Panc1 (cell line): ENCODE measurements around the gene KIAA1755. TPM values are rescaled to one million over a fixed set of nuclear protein-coding genes. Genes with fewer than 3 reads are reported as not detected.
A peak's percentile ranks its signal among the peaks of the same experiment; 100 is the strongest.

ENCODE experiments used
- ATAC-seq: fragments of 200-7000 bp; cut with Tn5 transposase; 2 replicates; pipeline ENCODE4 v1.9.1; 2020; ENCODE audit warnings: mild to moderate bottlenecking, moderate library complexity
- BruUV-seq: library from RNA; stranded (reverse); fragments of 400-500 nt; replicated peaks from 2 replicates; lab custom pipeline; 2021; lab: Mats Ljungman, UMichigan
- CTCF ChIA-PET: fragments of 300-600 bp; sonication (Branson Sonifier 250); formaldehyde crosslinking; loops from one replicate; lab custom pipeline; 2022; ENCODE audit warnings: antibody characterized with exemption; lab: Charles Lee
- POLR2A ChIA-PET: fragments of 300-600 bp; sonication (Branson Sonifier 250); formaldehyde crosslinking; loops from one replicate; lab custom pipeline; 2022; ENCODE audit warnings: antibody characterized with exemption; lab: Charles Lee
- DNase-seq: peaks from one replicate; pipeline ENCODE4 v3.0.0-alpha.2; 2010; ENCODE audit warnings: low read depth, low spot score
- H3K27ac ChIP-seq: 2 replicates; pipeline ENCODE4 v1.5.1; 2011; ENCODE audit warnings: mild to moderate bottlenecking, low read length, inconsistent platforms
- H3K27me3 ChIP-seq: fragments of 200-500 bp; sonication (Bioruptor generic); 2 replicates; pipeline ENCODE4 v1.6.0; 2014; ENCODE audit warnings: low read length, inconsistent platforms; ENCODE audit not compliant: control insufficient read depth, insufficient read depth
- H3K36me3 ChIP-seq: fragments of 200-500 bp; sonication (Bioruptor generic); 2 replicates; pipeline ENCODE4 v1.5.1; 2014; ENCODE audit warnings: inconsistent platforms, mild to moderate bottlenecking, low read length, moderate library complexity; ENCODE audit not compliant: control insufficient read depth, insufficient read depth
- H3K4me1 ChIP-seq: 2 replicates; pipeline ENCODE4 v1.5.1; 2011; ENCODE audit warnings: inconsistent platforms, mild to moderate bottlenecking, low read length, moderate library complexity; ENCODE audit not compliant: control insufficient read depth, insufficient read depth
- H3K4me3 ChIP-seq, 2 experiments: 2 replicates each; pipeline ENCODE4 v1.5.1; 2011 to 2012; ENCODE audit warnings: low read depth in 2 of 2, low read length in 2 of 2, mild to moderate bottlenecking in 2 of 2, inconsistent platforms in 1 of 2, moderate library complexity in 1 of 2
- H3K9me3 ChIP-seq: fragments of 200-500 bp; sonication (Bioruptor generic); 2 replicates; pipeline ENCODE4 v1.5.1; 2014; ENCODE audit warnings: low read depth, mild to moderate bottlenecking, inconsistent platforms, low read length, moderate library complexity; ENCODE audit not compliant: control insufficient read depth, insufficient read depth
- CTCF ChIP-seq: fragments of 450-650 bp; IDR thresholded peaks from 2 replicates; pipeline ENCODE4 v1.5.1; 2017; ENCODE audit warnings: mild to moderate bottlenecking
- POLR2AphosphoS5 ChIP-seq: IDR thresholded peaks from 2 replicates; pipeline ENCODE4 v1.6.1; 2012; ENCODE audit warnings: mild to moderate bottlenecking, low read depth, low read length, moderate library complexity
- REST ChIP-seq, 2 experiments: IDR thresholded peaks; 2 replicates each; pipeline ENCODE4 v1.6.1; 2011 to 2012; ENCODE audit warnings: low read depth in 2 of 2, control low read depth in 1 of 2, low read length in 1 of 2, mild to moderate bottlenecking in 1 of 2, moderate library complexity in 1 of 2; ENCODE audit not compliant: insufficient read depth in 1 of 2
- SIN3A ChIP-seq: IDR thresholded peaks from 2 replicates; pipeline ENCODE4 v1.6.1; 2012; ENCODE audit warnings: low read depth, mild to moderate bottlenecking, low read length, moderate library complexity, borderline replicate concordance; ENCODE audit not compliant: insufficient read depth
- TCF7L2 ChIP-seq: IDR thresholded peaks from 2 replicates; pipeline ENCODE4 v1.6.1; 2011; ENCODE audit warnings: mild to moderate bottlenecking, low read depth, low read length, inconsistent platforms
- in situ Hi-C: cut with HindIII; loops from 2 replicates; pipeline ENCODE4 v1.10.0; 2016; ENCODE audit warnings: low sequenced_read_pairs, low pct_unique_long_range_greater_than_20kb
- intact Hi-C: fragments of 100-400 bp; cut with micrococcal nuclease; formaldehyde crosslinking; loops from one replicate; pipeline ENCODE4 v1.10.0; 2022; ENCODE audit not compliant: unreplicated experiment
- total RNA-seq: library from RNA; stranded (reverse); gene quantifications from one replicate; pipeline ENCODE4 v1.2.1, GENCODE V29; 2021; ENCODE audit not compliant: unreplicated experiment

Gene KIAA1755
- total RNA-seq, 1 experiment from 2014 or later, result 0.08 TPM

- POLR2A ChIA-PET, result no interaction called here
- DNase-seq (no peak), ATAC-seq (no peak)
- CTCF ChIA-PET, result no interaction called here
- Histone ChIP-seq H3K4me3 (no peak overlapping the region), H3K27me3 (no peaks in the 10 kb centered on the region), H3K36me3 (no peaks in the 10 kb centered on the region), H3K9me3 (no peaks in the 10 kb centered on the region), H3K4me1 (no peaks in the 10 kb centered on the region), H3K27ac (no peak overlapping the region)
- no peak for TF ChIP-seq TCF7L2
- TF ChIP-seq CTCF, result no peak
- TF ChIP-seq POLR2AphosphoS5, result no peak
- no peak for TF ChIP-seq REST (IDR thresholded peaks at IDR 0.05; ENCODE audit: insufficient read depth in 1 of 2, low read depth in 2 of 2, low read length in 1 of 2)
- TF ChIP-seq SIN3A, result no peak
- no TSS peak for BruUV-seq
- intact Hi-C loops, result no loop called here
- in situ Hi-C loops, result no loop called here
Observed at GRCh38 chr20:38205001-38205400, 55.5 kb downstream of the KIAA1755 start.

- DNase-seq (no peak), ATAC-seq (peak; percentile 64)
- ChIA-PET CTCF (no interaction called here), POLR2A (no interaction called here)
- intact Hi-C loops (no loop called here), in situ Hi-C loops (no loop called here)
- Histone ChIP-seq H3K36me3 (no peaks in the 10 kb centered on the region), H3K4me1 (no peaks in the 10 kb centered on the region), H3K27ac (no peak overlapping the region), H3K27me3 (no peaks in the 10 kb centered on the region), H3K9me3 (no peaks in the 10 kb centered on the region), H3K4me3 (no peak overlapping the region)
- TF ChIP-seq SIN3A, result no peak
- no peak for TF ChIP-seq TCF7L2
- TF ChIP-seq REST (IDR thresholded peaks at IDR 0.05; ENCODE audit: insufficient read depth in 1 of 2, low read depth in 2 of 2, low read length in 1 of 2), result no peak
- no peak for TF ChIP-seq POLR2AphosphoS5
- no TSS peak for BruUV-seq
Observed at GRCh38 chr20:38203981-38204357, 56.6 kb downstream of the KIAA1755 start.
